NCI-H1417 treated with DMSO at 0.1 percent for 48 hours (cell line): ENCODE data around the gene ARHGEF11.
"Not testable (repeated sequence)": the region's sequence is repeated elsewhere in the genome, so short reads cannot be mapped to it uniquely, and the experiment has no call there.

Experiments used
- DNase-seq: peaks from one replicate; lab custom pipeline; 2025; lab: John Stamatoyannopoulos, UW

The ARHGEF11 gene, protein sequence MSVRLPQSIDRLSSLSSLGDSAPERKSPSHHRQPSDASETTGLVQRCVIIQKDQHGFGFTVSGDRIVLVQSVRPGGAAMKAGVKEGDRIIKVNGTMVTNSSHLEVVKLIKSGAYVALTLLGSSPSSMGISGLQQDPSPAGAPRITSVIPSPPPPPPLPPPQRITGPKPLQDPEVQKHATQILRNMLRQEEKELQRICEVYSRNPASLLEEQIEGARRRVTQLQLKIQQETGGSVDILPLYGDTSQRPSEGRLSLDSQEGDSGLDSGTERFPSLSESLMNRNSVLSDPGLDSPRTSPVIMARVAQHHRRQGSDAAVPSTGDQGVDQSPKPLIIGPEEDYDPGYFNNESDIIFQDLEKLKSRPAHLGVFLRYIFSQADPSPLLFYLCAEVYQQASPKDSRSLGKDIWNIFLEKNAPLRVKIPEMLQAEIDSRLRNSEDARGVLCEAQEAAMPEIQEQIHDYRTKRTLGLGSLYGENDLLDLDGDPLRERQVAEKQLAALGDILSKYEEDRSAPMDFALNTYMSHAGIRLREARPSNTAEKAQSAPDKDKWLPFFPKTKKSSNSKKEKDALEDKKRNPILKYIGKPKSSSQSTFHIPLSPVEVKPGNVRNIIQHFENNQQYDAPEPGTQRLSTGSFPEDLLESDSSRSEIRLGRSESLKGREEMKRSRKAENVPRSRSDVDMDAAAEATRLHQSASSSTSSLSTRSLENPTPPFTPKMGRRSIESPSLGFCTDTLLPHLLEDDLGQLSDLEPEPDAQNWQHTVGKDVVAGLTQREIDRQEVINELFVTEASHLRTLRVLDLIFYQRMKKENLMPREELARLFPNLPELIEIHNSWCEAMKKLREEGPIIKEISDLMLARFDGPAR (N-terminal part only)

DNA sequence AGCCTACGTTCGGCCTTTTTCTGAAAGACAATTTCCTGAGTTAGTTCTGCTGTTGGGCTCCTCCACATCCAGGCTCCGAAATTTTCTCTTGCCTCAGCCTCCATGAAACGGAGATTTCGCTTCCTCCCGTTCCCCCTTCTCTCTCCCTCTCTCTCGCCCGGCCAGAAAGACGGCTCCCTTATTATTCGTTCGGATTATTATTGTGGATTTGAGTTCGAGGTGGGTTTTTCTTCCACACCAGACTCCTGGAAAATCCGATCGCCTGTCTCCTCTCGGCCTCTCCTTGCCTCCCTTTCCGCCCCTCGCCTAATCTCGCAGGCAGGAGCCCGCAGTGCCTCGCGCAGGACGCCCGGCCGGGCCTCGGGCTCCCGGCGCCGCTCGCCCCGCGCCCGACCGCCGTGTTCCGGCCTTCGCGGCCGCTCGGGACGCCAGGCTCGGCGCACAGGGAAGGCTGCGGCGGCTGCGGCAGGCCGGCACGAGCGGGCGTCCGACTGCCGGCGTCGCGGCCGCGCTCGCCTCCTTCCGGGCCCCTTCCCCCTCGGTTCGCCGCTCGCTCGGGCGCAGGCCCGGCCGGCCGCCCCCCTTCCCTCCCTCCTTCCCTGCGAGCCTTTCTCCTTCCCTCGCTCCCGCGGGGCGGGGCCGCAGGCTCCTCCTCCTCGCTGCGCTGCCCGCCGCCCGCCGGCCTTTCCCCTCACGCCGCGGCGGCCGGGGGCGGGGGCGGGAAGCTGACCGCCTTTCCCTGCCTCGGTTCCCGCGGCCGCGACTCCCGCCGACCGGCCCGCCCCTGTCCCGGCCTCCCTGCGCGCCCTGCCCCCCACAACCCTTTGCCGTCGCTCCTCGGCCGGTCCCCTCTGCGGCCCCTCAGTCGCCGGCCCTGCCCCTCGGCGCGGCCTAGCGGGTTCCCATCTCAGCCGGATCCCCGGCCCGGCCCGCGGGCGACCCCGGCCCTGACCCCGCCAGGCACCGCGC, at the start of gene ARHGEF11:
ARHGEF11 (minus strand) TSS at position 493 of the 969 bp plus-strand sequence. CDS start 1,412 bp downstream, outside the sequence.
- peak; percentile 62 for DNase-seq

DNA sequence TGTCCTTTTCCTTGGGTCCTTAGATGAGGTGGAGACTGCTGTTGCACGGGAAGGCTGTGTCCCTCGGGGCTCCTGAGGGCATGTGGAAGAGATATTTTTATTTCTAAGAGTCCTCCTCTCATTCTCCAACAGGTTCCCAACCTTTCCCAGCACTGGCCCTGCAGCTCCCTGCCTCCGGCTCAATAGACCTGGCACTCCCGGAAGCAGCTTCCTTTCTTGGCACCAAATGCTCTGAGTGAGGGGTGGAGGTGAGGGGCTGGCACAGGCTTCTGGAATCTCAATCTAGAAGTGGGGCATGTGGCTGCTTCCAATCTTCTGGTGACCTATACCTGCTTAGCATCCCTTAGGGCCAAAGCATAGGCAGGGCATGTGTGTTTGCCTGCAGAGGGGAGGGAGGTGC, 49.5 kb upstream of the ARHGEF11 start:
- no peak for DNase-seq

DNA sequence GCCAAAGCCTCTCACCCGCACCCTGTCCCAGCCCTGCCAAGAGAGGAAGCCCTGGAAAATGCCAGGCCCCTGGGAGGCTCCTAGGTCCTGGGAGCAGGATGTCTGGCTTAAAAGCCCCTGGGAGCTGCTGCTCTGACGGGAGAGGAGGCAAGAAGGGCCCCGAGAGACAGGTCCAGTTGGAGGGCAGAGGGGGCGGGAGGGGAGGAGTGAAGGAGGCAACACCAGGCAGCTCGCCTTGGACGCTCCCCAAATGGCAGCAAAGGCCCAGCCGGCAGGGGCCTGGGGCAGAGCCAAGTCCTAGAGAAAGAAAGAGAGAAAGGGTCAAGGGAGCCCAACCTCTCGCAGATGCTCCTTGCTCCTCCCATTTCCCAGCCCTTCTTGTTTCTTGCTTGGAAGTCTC, 47.3 kb upstream of the ARHGEF11 start:
- DNase-seq: no peak

DNA sequence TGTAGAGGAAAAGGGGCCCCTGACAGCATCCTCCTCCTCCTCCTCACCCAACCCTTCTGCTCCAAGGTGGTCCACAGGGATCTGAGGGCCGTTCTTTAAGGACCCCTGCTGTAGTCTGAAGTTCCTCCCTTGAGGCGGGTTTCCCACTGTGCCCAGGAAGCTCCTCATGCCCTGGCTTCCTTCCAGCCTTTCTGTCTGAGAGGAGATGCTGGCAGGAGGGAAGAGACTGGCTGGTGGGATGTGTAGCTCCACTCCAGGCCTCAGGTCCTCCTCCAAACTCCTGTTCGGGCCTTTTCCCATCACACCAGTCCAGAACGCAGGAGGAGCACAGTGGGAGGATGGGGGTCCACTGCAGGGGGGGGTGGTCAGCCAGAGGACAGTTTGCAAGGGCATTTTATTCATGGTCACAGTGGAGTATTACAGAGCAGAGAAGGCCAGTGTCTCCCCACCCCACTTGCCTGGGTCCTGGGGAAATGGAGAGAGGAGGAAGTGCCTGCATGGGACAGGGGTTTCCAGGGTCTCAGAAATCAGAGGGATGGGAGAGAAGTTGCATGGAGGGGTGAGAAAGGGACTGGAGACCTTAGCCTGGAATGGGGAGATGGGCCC, 46.2 kb upstream of the ARHGEF11 start:
- DNase-seq: no peak

DNA sequence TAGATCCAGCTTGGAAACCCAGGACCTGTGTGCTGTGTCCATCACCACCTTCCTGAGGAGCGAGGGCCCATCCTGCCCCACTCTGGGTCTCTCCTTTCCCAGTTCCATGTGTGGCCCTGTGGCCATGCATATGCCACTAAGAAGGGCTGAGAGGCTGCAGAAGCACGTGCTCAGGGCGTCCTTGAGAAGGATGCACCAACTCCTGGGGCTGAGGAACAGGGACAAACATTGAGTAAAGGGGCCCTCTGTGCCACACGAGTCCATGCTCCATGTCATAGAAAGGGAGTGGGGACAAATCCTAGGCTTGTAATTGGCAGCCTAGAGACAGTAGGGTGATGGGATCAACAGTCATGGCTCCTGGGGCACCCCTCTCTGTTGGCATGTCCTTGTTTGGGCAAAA, 45.6 kb upstream of the ARHGEF11 start:
- no peak for DNase-seq

DNA sequence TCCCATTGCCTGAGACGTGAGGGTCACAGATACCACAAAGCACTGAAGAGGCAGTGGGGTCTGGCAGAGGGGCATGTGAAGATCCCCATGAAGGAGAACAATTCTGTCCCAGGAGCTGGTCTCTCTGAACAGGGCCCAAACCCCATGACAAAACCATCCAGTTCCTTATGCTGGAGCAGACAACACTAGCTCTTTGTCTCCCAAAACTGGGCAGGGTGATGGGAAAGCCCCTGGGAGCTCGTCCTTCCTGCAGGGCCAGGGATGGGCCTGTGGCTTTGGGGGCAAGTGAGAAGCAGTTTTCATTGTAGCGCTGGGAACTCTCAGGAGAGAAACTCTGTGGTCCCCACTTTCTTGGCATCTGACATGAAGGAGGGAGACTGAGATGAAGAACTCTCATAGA, 45.2 kb upstream of the ARHGEF11 start:
- DNase-seq: no peak

DNA sequence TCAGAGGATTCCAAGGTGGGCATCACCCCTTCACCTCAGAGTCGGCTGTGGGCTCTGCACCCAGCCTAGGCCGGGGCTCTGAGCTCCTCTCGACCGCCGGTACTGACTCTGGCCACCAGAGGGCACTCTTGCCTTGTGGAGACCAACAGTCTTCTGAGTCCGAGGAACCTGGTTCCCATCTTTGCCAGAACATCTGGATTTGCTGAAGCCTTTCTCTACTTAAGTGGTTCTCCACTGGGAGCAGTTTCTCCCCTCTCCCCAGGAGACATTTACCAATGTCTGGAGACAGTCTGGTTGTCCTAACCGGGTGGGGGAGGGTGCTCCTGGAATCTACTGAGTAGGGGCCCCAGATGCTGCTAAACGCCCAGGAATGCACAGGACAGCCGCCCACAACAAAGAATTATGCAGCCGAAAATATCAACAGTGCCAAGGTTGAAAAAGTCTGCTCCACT, 44.7 kb upstream of the ARHGEF11 start:
- no peak for DNase-seq

DNA sequence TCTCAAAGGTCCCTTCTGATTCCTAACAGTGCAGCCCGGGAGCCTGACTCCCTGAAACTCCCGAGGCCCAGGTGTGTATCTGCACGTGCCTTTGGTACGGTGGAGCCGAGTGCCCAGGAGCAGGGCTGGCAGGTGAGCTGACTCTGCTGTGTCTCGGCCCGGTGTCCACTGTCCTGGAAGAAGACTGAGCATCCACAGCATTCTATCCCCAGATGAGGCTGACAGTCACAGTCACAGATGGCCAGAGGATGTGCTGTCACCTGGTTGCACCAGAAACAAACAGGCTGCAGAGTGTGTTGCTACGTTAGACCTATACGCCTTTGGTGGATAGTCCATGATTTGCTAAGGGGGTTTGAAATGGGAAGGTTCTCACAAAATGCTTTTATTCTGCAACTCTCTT, 44.2 kb upstream of the ARHGEF11 start:
- no peak for DNase-seq

DNA sequence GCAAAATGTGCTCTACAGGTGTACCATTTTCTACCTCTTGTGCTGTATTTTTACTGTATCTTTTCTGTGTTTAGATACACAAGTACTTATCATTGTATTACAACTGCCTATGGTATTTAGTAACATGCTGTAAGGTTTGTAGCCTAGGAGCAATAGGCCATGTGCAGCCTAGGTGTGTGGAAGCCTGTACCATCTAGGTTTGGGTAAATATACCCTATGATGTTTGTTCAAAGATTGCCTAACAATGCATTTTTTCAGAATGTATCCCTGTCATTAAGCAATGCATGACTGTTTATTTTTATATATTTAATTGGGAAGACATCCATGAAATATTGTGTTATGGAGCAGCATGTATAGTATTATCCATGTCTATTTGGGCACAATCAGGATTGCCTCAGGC, 43.1 kb upstream of the ARHGEF11 start:
- no peak for DNase-seq

DNA sequence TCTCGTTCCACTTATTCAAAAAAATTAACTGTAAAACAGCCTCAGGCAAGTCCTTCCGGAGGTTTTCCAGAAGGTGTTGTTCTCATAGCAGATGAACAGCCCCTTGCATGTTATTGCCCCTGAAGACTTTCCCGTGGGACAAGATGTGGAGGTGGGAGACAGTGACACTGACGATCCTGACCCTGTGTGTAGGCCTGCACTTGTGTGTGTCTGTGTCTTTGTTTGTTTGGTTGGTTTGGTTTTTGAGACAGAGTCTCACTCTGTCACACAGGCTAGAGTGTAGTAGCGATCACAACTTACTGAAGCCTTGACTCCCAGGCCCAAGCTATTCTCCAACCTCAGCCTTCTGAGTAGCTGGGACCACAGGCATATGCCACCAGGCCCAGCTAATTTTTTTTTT, 41.5 kb upstream of the ARHGEF11 start:
- no peak for DNase-seq

DNA sequence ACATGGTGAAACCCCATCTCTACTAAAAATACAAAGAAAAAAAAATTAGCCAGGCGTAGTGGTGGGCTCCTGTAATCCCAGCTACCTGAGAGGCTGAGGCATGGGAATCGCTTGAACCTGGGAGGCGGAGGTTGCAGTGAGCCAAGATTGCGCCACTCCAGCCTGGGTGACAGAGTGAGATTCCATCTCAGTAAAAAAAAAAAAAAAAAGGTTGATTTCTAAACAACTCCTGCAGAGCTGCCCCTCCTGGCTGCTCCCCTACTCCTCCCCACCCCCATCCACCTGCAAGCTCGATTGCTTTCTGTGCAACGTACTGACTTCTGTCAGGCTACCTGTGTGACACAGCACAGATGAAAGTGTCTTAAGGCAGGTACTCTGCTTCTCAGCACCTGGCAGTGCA, 40.8 kb upstream of the ARHGEF11 start:
- no peak for DNase-seq

DNA sequence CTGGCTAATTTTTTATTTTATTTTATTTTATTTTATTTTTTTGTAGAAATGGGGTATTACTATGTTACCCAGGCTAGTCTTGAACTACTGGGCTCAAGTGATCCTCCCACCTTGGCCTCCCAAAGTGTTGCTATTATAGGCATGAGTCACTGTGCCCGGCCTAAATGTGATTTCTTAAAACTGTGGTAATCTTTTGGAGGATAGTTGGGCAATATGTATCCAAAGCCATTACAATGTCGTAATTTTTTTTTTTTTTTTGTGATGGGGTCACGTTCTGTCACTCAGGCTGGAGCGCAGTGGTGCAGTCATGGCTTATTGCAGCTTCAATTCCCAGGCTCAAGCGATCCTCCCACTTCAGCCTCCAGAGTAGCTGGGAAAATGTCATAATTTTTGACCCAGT, 39.9 kb upstream of the ARHGEF11 start:
- DNase-seq: no peak

DNA sequence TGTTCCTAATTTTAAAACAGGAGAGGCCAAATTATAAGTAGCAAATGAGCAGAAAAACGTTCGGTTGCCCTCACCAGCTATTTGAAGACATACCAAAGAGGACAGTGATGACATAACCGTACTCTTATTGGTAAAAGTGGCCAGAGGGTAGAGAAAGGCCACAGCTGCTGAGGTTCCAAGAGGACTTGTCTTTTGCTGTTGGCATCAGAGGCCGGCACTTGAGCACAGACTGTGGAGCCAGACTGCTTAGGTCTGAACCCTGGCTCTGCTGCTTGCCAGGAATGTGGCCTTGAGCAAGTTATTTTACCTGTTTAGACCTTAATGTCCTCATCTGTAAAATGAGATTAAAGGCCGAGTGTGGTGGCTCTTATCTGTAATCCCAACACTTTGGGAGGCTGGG, 39.2 kb upstream of the ARHGEF11 start:
- no peak for DNase-seq

DNA sequence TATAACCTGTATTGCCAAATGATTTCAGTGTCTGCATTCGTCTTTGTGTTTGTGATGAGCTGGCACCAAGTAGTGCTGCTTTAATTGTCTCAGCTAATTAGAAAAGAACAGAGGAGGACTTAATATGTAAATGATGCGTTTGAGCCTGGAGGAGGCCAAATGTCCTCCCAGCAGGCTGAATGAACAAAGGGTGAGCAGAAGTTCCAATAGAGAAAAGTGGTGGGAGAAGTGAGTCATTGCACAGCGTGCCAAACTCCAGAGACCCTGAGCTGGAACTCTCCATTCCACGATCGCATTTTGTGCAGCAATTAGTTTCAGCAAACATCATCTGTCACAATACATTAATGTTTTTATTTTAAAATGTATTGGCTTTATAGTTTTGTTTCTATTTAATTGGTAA, 36.2 kb upstream of the ARHGEF11 start:
- DNase-seq: no peak

DNA sequence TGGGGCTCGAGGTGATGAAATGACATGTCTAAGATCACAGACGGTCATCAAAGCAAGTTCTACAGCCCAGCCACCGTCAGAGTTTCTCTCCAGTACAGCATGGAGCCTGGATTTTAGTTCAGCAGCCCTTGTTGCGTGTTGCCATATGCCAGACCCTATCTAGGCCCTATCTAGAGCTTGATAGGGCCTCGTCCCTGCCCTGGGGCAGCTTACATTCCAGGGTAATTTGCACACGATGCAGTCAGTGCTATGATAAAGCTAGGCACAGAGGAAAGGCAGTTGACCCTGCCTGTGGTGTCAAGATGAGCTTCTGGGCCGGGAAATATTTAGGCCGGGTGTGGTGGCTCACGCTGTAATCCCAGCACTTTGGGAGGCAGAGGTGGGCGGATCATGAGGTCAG, 35.2 kb upstream of the ARHGEF11 start:
- no peak for DNase-seq

DNA sequence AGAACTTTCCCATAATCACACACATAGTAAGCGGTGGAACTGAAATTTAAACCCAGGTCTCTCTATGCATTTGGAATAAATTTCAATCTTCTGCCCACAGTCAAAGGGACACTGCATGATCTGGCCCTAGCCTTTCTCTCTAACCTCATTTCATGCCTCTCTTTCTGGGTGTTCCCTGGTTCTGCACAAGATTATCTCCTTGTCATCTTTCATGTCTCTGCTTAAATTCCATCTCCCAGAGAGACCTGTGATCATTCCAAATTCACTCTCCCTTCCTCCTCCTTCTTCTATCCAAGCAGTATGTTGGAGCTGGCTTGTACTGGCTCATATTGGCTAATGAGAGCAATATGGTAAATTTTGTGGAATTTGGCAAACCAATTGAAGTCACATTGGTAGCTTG, 31.9 kb upstream of the ARHGEF11 start:
- no peak for DNase-seq

DNA sequence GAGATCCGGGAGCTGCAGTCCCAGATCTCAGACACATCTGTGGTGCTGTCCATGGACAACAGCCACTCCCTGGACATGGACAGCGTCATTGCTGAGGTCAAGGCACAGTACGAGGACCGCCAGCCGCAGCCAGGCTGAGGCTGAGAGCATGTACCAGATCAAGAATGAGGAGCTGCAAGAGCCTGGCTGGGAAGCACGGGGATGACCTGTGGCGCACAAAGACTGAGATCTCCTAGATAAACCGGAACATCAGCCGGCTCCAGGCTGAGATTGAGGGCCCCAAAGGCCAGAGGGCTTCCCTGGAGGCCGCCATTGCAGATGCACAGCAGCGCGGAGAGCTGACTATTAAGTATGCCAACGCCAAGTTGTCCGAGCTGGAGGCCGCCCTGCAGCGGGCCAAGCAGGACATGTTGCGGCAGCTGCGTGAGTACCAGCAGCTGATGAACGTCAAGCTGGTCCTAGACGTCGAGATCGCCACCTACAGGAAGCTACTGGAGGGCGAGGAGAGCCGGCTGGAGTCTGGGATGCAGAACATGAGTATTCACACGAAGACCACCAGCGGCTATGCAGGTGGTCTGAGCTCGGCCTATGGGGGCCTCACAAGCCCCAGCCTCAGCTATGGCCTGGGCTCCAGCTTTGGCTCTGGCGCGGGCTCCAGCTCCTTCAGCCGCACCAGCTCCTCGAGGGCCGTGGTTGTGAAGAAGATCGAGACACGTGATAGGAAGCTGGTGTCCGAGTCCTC, 28.6 kb upstream of the ARHGEF11 start:
- DNase-seq: no peak

DNA sequence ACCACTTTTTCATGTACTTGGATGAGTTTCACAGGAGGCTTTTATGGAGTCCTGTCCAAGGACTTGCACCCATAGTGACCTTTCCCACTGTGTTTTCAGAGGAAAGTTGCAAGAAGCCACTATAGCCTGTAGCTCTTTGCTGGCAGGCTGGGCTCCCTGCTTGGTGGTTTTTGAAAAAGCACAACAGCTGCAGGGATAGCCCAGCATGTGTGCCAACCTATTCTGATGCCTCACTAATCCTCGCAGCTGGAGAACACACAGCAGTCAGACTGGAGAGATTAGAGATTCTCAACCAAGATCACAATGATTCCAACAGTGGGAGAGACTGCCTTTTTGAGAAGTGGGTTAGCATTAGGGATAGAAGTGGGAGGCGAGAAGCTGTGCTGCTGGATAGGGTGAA, 24.1 kb upstream of the ARHGEF11 start:
- no peak for DNase-seq

DNA sequence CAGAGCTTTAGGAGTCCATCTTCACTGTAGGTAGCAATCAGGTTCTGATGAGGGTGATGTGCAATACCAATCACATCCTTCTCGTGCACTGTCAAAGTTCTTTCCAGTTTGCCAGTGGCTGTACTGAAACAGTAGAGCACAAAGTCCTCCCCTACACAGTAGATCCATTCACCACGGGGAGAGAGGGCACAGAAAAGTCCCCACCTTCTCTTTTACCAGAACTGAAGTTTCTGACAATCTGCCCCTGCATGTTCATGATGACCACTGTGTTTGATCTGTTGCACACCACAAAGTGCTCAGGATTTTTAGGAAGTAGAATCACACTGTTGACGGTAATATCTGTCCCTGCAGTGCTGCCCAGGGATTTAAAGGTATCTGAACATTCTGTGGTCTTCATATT, 13.7 kb upstream of the ARHGEF11 start:
- not testable (repeated sequence) for DNase-seq

DNA sequence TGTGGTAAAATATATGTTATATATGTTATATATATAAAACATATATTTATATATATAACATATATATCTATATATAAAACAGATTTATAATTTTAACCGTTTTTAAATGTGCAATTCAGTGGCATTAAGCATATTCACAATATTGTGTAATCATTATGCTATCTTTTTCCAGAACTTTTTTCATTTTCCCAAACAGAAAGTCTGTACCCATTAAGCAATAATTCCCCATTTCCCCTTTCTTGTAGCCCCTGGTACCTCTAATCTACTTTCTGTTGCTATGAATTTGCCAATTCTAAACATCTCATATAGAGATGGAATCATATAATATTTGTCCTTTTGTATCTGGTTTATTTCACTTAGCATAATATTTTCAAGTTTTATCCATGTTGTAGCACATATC, 10.7 kb upstream of the ARHGEF11 start:
- DNase-seq: no peak

DNA sequence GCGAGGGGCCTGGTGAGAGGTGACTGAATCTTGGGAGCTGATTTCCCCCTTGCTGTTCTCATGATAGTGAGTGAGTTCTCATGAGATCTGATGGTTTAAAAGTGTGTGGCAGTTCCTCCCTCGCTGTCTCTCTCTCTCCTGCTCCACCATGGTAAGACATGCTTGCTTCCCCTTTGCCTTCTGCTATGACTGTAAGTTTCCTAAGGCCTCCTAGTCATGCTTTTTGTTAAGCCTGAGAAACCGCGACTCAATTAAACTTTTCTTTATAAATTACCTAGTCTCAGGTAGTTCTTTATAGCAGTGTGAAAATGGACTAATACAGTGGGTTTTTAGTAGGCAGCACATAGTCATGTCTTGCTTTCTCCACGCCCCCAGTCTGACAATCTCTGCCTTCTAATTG, 10.2 kb upstream of the ARHGEF11 start:
- DNase-seq: not testable (repeated sequence)
